Astrocyte of the hippocampus (primary cell): ENCODE measurements around the gene RCAN1.

Experiments
- DNase-seq: peaks from one replicate; pipeline ENCODE4 v3.0.0; 2011; ENCODE audit warnings: low read depth, low spot score

Gene RCAN1

GRCh38 chr21:34599534-34600101 is 15.3 kb downstream of the RCAN1 start:
- no peak for DNase-seq

GRCh38 chr21:34598931-34599400 is 15.9 kb downstream of the RCAN1 start:
- DNase-seq, result peak; percentile 26

- DNase-seq, result no peak
Observed at GRCh38 chr21:34597406-34597805, 17.5 kb downstream of the RCAN1 start.

- DNase-seq, result no peak
Observed at GRCh38 chr21:34596561-34597271, 18.2 kb downstream of the RCAN1 start.

GRCh38 chr21:34595457-34595856 is 19.5 kb downstream of the RCAN1 start:
- no peak for DNase-seq

- no peak for DNase-seq
Observed at GRCh38 chr21:34594566-34595234, 20.2 kb downstream of the RCAN1 start.

- no peak for DNase-seq
Observed at GRCh38 chr21:34593954-34594531, 20.9 kb downstream of the RCAN1 start.

GRCh38 chr21:34593423-34593822 is 21.5 kb downstream of the RCAN1 start:
- no peak for DNase-seq

- no peak for DNase-seq
Observed at GRCh38 chr21:34592120-34592955, 22.6 kb downstream of the RCAN1 start.

- DNase-seq, result no peak
Observed at GRCh38 chr21:34590520-34590919, 24.4 kb downstream of the RCAN1 start.

GRCh38 chr21:34589511-34590282 is 25.2 kb downstream of the RCAN1 start:
- no peak for DNase-seq

- DNase-seq, result no peak
Observed at GRCh38 chr21:34583926-34584563, 30.9 kb downstream of the RCAN1 start.

- peak; percentile 66 for DNase-seq
Observed at GRCh38 chr21:34582506-34583150, 32.3 kb downstream of the RCAN1 start.

GRCh38 chr21:34580181-34580700 is 34.7 kb downstream of the RCAN1 start:
- DNase-seq, result no peak

GRCh38 chr21:34579411-34579810 is 35.5 kb downstream of the RCAN1 start:
- DNase-seq, result no peak

- no peak for DNase-seq
Observed at GRCh38 chr21:34576041-34576511, 38.8 kb downstream of the RCAN1 start.

- no peak for DNase-seq
Observed at GRCh38 chr21:34574601-34575529, 40.0 kb downstream of the RCAN1 start.

- DNase-seq, result no peak
Observed at GRCh38 chr21:34571994-34572393, 42.9 kb downstream of the RCAN1 start.
